GM12801 (cell line): ENCODE data around the gene COQ8B.

Experiments
- TF ChIP-seq, protein P1 (sequence below): IDR thresholded peaks from one replicate; pipeline ENCODE4 v1.5.1; 2011; ENCODE audit warnings: control low read depth; ENCODE audit not compliant: insufficient read length; ENCODE audit errors: extremely low read depth

COQ8B gene

DNA sequence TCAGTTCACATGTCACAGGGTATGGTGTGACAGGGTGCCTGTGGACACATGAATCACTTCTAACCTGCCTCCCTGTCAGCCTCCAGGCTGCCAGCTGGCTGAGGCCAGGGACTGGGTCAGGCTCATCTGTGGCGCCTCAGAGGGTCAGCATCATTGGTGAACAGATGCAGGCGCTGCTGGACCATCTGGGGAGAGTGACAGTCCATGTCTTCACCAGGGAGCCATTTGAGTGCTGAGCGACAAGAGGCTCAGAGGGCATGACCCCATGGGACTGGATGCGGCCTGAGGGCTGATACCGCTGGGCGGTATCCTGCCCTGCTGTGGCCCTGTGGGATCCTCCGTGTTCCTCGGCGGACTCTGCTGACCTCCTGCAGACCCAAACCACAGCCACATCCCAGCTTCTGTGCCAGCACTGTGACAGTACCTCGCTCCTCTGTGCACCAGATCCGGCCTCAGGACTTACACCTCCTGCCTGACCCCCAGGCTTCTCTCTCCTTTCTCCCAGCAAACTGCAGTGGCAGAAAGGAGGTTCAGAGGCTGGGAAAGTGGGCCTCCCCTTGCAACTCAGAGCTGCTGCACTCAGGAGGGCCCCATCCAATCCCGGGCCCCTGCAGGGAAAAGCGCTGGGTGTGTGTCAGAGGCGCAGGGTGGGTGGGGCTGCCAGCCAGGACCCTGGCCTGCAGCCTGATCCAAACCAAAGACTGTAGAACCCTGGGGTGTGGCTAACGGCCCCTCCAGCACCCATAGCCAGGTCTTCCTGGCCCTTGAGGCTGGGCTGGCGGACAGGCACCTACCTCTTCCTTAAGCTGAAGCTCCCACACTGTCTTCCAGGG lies 23.4 kb upstream of the COQ8B start:
- TF ChIP-seq, protein P1, sequence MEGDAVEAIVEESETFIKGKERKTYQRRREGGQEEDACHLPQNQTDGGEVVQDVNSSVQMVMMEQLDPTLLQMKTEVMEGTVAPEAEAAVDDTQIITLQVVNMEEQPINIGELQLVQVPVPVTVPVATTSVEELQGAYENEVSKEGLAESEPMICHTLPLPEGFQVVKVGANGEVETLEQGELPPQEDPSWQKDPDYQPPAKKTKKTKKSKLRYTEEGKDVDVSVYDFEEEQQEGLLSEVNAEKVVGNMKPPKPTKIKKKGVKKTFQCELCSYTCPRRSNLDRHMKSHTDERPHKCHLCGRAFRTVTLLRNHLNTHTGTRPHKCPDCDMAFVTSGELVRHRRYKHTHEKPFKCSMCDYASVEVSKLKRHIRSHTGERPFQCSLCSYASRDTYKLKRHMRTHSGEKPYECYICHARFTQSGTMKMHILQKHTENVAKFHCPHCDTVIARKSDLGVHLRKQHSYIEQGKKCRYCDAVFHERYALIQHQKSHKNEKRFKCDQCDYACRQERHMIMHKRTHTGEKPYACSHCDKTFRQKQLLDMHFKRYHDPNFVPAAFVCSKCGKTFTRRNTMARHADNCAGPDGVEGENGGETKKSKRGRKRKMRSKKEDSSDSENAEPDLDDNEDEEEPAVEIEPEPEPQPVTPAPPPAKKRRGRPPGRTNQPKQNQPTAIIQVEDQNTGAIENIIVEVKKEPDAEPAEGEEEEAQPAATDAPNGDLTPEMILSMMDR: no peak

DNA sequence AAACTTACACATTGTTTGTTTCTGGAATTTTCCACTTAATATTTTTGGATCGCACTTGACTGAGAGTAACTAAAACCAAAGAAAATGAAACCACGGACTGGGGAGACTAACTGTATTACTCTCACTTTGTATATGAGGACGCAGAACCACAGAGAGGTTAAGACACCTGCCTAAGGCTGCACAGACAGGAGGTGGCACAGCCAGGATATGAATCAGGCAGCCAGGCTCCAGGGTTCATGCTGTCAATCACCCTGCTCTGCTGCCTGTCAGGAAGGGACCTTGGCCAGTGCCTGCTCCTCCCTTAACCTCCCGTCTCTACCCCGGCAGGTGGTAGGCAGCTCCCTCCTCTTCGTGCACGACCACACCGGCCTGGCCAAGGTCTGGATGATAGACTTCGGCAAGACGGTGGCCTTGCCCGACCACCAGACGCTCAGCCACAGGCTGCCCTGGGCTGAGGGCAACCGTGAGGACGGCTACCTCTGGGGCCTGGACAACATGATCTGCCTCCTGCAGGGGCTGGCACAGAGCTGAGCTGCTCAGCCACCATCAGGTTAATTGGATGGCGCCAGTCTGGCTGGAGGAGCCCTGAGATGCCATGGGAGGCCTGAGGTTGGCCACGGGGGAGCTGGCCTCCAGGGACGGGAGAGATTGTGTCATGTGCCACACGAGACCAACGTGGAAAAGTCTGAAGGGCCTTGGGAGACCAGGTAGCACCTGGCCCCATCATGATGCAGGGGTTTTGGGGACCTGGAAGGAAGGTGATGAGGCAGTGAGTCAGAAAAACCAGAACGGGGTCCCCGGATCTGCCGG lies 22.5 kb upstream of the COQ8B start:
- TF ChIP-seq, protein P1: no peak

DNA sequence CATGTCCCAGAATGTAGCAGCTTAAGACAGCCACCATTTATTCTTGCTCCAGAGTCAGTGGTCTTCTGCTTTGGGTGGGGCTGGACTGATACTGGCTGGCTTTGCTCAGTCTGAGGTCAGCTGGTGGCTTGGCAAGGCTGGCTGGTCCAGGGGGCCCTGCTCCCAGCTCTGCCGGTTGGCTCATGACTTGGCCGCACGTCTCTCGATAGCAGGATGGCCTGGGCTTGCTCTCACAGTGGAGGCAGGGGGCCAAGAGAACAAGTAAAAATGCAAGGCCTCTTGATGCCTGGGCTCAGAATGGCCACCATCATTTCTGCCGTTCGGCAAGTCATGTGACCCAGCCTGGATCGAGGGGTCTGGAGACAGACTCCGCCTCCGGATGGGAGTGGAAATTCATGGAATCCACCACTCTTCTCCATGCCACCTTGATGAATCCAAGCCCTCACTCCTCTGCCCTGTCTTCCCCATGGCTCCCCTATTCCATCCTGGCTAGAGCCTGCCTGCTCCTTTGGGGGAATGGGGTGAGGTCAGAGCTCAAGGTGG lies 20.5 kb upstream of the COQ8B start:
- TF ChIP-seq, protein P1: no peak

DNA sequence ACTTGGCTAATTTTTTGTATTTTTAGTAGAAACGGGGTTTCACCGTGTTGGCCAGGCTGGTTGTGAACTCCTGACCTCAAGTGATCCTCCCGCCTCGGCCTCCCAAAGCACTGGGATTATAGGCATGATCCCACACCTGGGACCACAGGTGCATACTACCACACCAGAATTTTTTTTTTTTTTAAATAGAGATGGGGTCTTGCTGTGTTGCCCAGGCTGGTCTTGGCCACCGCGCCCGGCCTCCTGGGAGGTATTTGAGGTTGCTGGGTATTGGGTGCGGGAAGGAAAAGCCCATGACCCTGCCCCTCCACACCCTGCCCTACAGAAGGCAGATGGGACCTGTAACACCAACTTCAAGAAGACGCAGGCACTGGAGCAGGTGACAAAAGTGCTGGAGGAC lies 20.0 kb upstream of the COQ8B start:
- TF ChIP-seq, protein P1: no peak

DNA sequence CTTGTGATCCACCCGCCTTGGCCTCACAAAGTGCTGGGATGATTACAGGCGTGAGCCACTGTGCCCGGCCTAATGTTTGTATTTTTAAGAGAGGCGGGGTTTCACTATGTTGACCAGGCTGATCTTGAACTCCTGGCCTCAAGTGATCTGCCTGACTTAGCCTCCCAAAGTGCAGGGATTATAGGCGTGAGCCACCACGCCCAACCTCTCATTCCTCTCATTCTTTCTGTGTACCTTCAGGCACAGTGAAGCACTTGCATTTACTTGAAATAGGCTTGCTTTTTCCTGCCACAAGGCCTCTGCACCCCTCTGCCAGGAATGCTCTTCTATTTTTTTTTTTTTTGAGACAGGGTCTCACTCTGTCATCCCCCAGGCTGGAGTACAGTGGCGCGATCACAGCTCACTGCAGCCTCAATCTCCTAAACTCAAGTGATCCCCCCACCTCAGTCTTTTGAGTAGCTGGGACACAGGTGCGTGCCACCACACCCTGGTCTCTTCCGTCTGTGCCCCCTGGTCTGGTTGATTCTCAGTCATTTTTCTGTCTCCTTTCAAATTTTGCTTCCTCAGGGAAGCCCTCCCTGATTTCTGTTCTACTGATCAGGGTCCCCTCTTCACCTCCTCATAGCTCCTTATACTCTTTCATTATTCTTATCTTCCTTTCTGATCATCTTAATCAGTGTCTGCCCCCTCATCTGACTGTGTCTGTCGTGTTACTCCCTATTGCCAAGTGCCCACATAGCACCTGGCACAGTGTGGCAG lies 18.5 kb upstream of the COQ8B start:
- TF ChIP-seq, protein P1: no peak

DNA sequence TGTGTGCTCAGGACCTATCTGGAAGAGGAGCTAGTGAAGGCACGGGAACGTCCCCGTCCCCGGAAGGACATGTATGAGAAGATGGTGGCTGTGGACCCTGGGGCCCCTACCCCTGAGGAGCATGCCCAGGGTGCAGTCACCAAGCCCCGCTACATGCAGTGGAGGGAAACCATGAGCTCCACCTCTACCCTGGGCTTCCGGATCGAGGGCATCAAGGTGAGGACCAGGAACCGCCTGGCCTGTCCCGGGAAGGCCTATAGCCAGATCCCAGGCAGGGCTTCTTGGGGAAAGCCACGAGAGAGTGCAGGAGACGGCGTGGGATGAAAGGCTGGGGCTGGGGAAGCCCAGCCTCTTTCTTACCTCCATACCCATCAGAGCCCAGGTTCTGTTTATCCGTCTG lies 16.5 kb upstream of the COQ8B start:
- TF ChIP-seq, protein P1: no peak

DNA sequence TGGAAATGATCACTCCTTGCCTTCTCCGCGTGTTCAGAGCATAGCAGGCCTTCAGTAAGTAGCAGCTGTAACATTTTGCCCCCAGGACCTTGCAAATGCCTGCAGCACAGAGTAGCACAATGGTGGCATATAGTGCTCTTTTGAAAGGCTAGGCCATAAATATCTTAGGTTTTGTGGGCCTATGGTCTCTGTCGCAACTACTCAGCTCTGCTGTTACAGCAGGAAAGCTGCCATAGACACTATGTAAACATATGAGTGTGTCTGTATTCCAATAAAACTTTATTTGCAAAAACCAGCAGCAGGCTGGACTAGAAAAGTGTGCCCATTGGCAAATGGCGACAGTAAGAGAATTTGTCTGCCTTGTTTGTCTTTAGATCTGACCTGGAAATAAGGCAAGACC lies 9.6 kb upstream of the COQ8B start:
- TF ChIP-seq, protein P1: no peak
